Measurements from ENCODE around the gene MAP2K6.

MAP2K6 gene

GRCh38 chr17:69499318-69499717 is 84.8 kb downstream of the MAP2K6 start:
- no peaks in the 10 kb centered on the region for H3K9me3 ChIP-seq (ENCODE audit: insufficient read depth, low read depth, low read length)
- no peaks in the 10 kb centered on the region for H3K36me3 ChIP-seq (ENCODE audit: insufficient read depth, low read length)
- H3K4me1 ChIP-seq (ENCODE audit: insufficient read depth, low read length, poor library complexity, severe bottlenecking) = no peaks in the 10 kb centered on the region
- H3K27me3 ChIP-seq (ENCODE audit: insufficient read depth, low read length, poor library complexity, severe bottlenecking) = no peaks in the 10 kb centered on the region
- no peak overlapping the region for H3K4me2 ChIP-seq (ENCODE audit: low read depth, low read length, poor library complexity, severe bottlenecking)
- no peaks in the 10 kb centered on the region for H4K20me1 ChIP-seq (ENCODE audit: insufficient read depth, low read length, poor library complexity, severe bottlenecking)
- TF ChIP-seq EZH2phosphoT487 (IDR thresholded peaks at IDR 0.05; ENCODE audit: borderline replicate concordance) (no peak), CTCF (conservative IDR thresholded peaks at IDR 0.05; ENCODE audit: low read length) (no peak)
- H3K9me2 ChIP-seq (replicated peaks; ENCODE audit: low read depth, low read length) = no peaks in the 10 kb centered on the region
- H3K9ac ChIP-seq (ENCODE audit: low read depth, low read length, poor library complexity, severe bottlenecking) = no peak overlapping the region
- no peak overlapping the region for H3K4me3 ChIP-seq (ENCODE audit: low read length, poor library complexity, severe bottlenecking)
- H3F3A ChIP-seq (ENCODE audit: low read depth) = no peaks in the 10 kb centered on the region
- no peak overlapping the region for H2AFZ ChIP-seq (ENCODE audit: low read length)
- H3K79me2 ChIP-seq (ENCODE audit: insufficient read depth, low read length) = no peaks in the 10 kb centered on the region; the same call in 1 of the 2 replicates

- no peak overlapping the region for H3K9ac ChIP-seq (ENCODE audit: low read depth, low read length, poor library complexity, severe bottlenecking)
- H2AFZ ChIP-seq (ENCODE audit: low read length) = no peak overlapping the region
- H3K9me2 ChIP-seq (replicated peaks; ENCODE audit: low read depth, low read length) = no peaks in the 10 kb centered on the region
- H3K9me3 ChIP-seq (ENCODE audit: insufficient read depth, low read depth, low read length) = no peaks in the 10 kb centered on the region
- no peaks in the 10 kb centered on the region for H3K27me3 ChIP-seq (ENCODE audit: insufficient read depth, low read length, poor library complexity, severe bottlenecking)
- no peak for TF ChIP-seq CTCF (conservative IDR thresholded peaks at IDR 0.05; ENCODE audit: low read length)
- TF ChIP-seq EZH2phosphoT487 (IDR thresholded peaks at IDR 0.05; ENCODE audit: borderline replicate concordance) = no peak
- no peak overlapping the region for H3K4me3 ChIP-seq (ENCODE audit: low read length, poor library complexity, severe bottlenecking)
- H3K4me2 ChIP-seq (ENCODE audit: low read depth, low read length, poor library complexity, severe bottlenecking) = no peak overlapping the region
- no peaks in the 10 kb centered on the region for H3F3A ChIP-seq (ENCODE audit: low read depth)
- no peaks in the 10 kb centered on the region for H4K20me1 ChIP-seq (ENCODE audit: insufficient read depth, low read length, poor library complexity, severe bottlenecking)
- H3K4me1 ChIP-seq (ENCODE audit: insufficient read depth, low read length, poor library complexity, severe bottlenecking) = no peaks in the 10 kb centered on the region
- peaks cover 4% of the 10 kb centered on the region; the same call in 1 of the 2 replicates for H3K36me3 ChIP-seq (ENCODE audit: insufficient read depth, low read length)
- H3K79me2 ChIP-seq (ENCODE audit: insufficient read depth, low read length) = no peaks in the 10 kb centered on the region; the same call in 1 of the 2 replicates
Observed at GRCh38 chr17:69500911-69501429, 86.5 kb downstream of the MAP2K6 start.

GRCh38 chr17:69501591-69502468 is 87.3 kb downstream of the MAP2K6 start:
- Histone ChIP-seq H4K20me1 (ENCODE audit: insufficient read depth, low read length, poor library complexity, severe bottlenecking) (no peaks in the 10 kb centered on the region), H3K79me2 (ENCODE audit: insufficient read depth, low read length) (no peaks in the 10 kb centered on the region; the same call in 1 of the 2 replicates), H3K9me3 (ENCODE audit: insufficient read depth, low read depth, low read length) (no peaks in the 10 kb centered on the region), H3K4me1 (ENCODE audit: insufficient read depth, low read length, poor library complexity, severe bottlenecking) (no peaks in the 10 kb centered on the region), H3K9ac (ENCODE audit: low read depth, low read length, poor library complexity, severe bottlenecking) (no peak overlapping the region), H3K4me2 (ENCODE audit: low read depth, low read length, poor library complexity, severe bottlenecking) (no peak overlapping the region), H3K36me3 (ENCODE audit: insufficient read depth, low read length) (peaks cover 7% of the 10 kb centered on the region; the same call in 1 of the 2 replicates), H3K9me2 (replicated peaks; ENCODE audit: low read depth, low read length) (no peaks in the 10 kb centered on the region), H3F3A (ENCODE audit: low read depth) (no peaks in the 10 kb centered on the region), H2AFZ (ENCODE audit: low read length) (no peak overlapping the region), H3K27me3 (ENCODE audit: insufficient read depth, low read length, poor library complexity, severe bottlenecking) (no peaks in the 10 kb centered on the region), H3K4me3 (ENCODE audit: low read length, poor library complexity, severe bottlenecking) (no peak overlapping the region)
- no peak for TF ChIP-seq CTCF (conservative IDR thresholded peaks at IDR 0.05; ENCODE audit: low read length)
- no peak for TF ChIP-seq EZH2phosphoT487 (IDR thresholded peaks at IDR 0.05; ENCODE audit: borderline replicate concordance)
